H1 (cell line): ENCODE measurements around the gene MROH8. TPM values are rescaled to one million over a fixed set of nuclear protein-coding genes. Genes with fewer than 3 reads are reported as not detected.

Source experiments
- CTCF ChIA-PET: fragments of 300-600 bp; sonication (Branson Sonifier 250); formaldehyde crosslinking; loops from one replicate; lab custom pipeline; 2021; ENCODE audit not compliant: partially characterized antibody; lab: Charles Lee
- POLR2A ChIA-PET: fragments of 300-600 bp; sonication (Branson Sonifier 250); formaldehyde crosslinking; loops from one replicate; lab custom pipeline; 2021; ENCODE audit warnings: inconsistent platforms; ENCODE audit not compliant: partially characterized antibody; lab: Charles Lee
- DNase-seq, 2 experiments: peaks; one replicate each; pipeline versions ENCODE4 v3.0.0 to v3.0.0-alpha.2; 2010 to 2022; ENCODE audit warnings: low spot score in 2 of 2, low read depth in 1 of 2, mixed read lengths in 1 of 2
- FAIRE-seq: peaks from 2 replicates; lab custom pipeline; 2011; peaks lifted over from hg19 to GRCh38; lab: Jason Lieb, UNC
- H2AFZ ChIP-seq: 2 replicates; pipeline ENCODE4 v1.8.1; 2012; ENCODE audit warnings: low read length, inconsistent platforms
- H2AK5ac ChIP-seq: 2 replicates; pipeline ENCODE4 v1.6.1; 2013; ENCODE audit warnings: low read depth, low read length
- H2BK120ac ChIP-seq: replicated peaks from 2 replicates; pipeline ENCODE3; 2013; ENCODE audit warnings: low read depth, low read length, inconsistent platforms
- H2BK12ac ChIP-seq: 2 replicates; pipeline ENCODE4 v1.6.1; 2013; ENCODE audit warnings: low read depth, low read length
- H2BK15ac ChIP-seq: 2 replicates; pipeline ENCODE4 v1.6.1; 2013; ENCODE audit warnings: low read length
- H2BK20ac ChIP-seq: 2 replicates; pipeline ENCODE4 v1.6.1; 2013; ENCODE audit warnings: low read length
- H2BK5ac ChIP-seq: 2 replicates; pipeline ENCODE4 v1.6.1; 2013; ENCODE audit warnings: low read depth, low read length
- H3K14ac ChIP-seq: 2 replicates; pipeline ENCODE4 v1.6.1; 2013; ENCODE audit warnings: inconsistent platforms; ENCODE audit not compliant: insufficient read length
- H3K18ac ChIP-seq: 2 replicates; pipeline ENCODE4 v1.6.1; 2013; ENCODE audit warnings: low read length; ENCODE audit errors: extremely low read depth
- H3K23ac ChIP-seq: 2 replicates; pipeline ENCODE4 v1.6.1; 2013; ENCODE audit warnings: inconsistent platforms; ENCODE audit not compliant: insufficient read length
- H3K23me2 ChIP-seq: 2 replicates; pipeline ENCODE4 v1.6.1; 2013; ENCODE audit warnings: low read depth, low read length
- H3K27ac ChIP-seq: 2 replicates; pipeline ENCODE4 v1.6.1; 2011; ENCODE audit warnings: low read depth, low read length, inconsistent platforms
- H3K27me3 ChIP-seq, 4 experiments: replicated peaks in 1 of 4; 1 replicate in 1 of 4; 2 replicates in 3 of 4; pipeline versions ENCODE4 v1.6.1 to v1.8.1; 2011 to 2013; ENCODE audit warnings: low read length in 3 of 4, mild to moderate bottlenecking in 3 of 4, inconsistent platforms in 2 of 4, mixed read lengths in 2 of 4, moderate library complexity in 1 of 4; ENCODE audit not compliant: control insufficient read depth in 3 of 4, insufficient read depth in 3 of 4; ENCODE audit errors: extremely low read depth in 1 of 4
- H3K36me3 ChIP-seq, 4 experiments: 2 replicates each; pipeline versions ENCODE4 v1.6.1 to v1.8.1; 2011 to 2013; ENCODE audit warnings: mild to moderate bottlenecking in 4 of 4, low read length in 3 of 4, moderate library complexity in 2 of 4, control low read depth in 1 of 4, inconsistent platforms in 1 of 4; ENCODE audit not compliant: insufficient read depth in 4 of 4, control insufficient read depth in 2 of 4
- H3K4ac ChIP-seq: replicated peaks from 2 replicates; pipeline ENCODE3; 2013; ENCODE audit warnings: low read length, low read depth, mixed read lengths, inconsistent platforms; ENCODE audit not compliant: insufficient read length
- H3K4me1 ChIP-seq, 4 experiments: replicated peaks in 1 of 4; 1 replicate in 1 of 4; 2 replicates in 3 of 4; pipeline versions ENCODE4 v1.6.1 to v1.8.1; 2011 to 2013; ENCODE audit warnings: low read length in 3 of 4, inconsistent platforms in 2 of 4, mixed read lengths in 1 of 4; ENCODE audit not compliant: insufficient read depth in 4 of 4, control insufficient read depth in 3 of 4
- H3K4me2 ChIP-seq, 2 experiments: 2 replicates each; pipeline versions ENCODE4 v1.6.1 to v1.8.1; 2011 to 2013; ENCODE audit warnings: low read depth in 2 of 2, low read length in 2 of 2, control low read depth in 1 of 2, inconsistent platforms in 1 of 2, mild to moderate bottlenecking in 1 of 2; ENCODE audit not compliant: insufficient read depth in 1 of 2
- H3K4me3 ChIP-seq, 4 experiments: fragments of 200-600, 300-600 bp in 1 of 4; sonication (generic), shearing (Covaris generic), sonication (Bioruptor Twin) in 1 of 4; 2 replicates each; pipeline versions ENCODE4 v1.5.1 to v1.8.1; 2011 to 2016; ENCODE audit warnings: low read length in 4 of 4, low read depth in 3 of 4, control low read depth in 2 of 4, inconsistent platforms in 2 of 4, mild to moderate bottlenecking in 2 of 4, mixed read lengths in 1 of 4, moderate library complexity in 1 of 4; ENCODE audit not compliant: insufficient read depth in 2 of 4; ENCODE audit errors: extremely low read depth in 1 of 4
- H3K56ac ChIP-seq: replicated peaks from 2 replicates; pipeline ENCODE3; 2013; ENCODE audit warnings: low read depth, mild to moderate bottlenecking, mixed read lengths, low read length, inconsistent platforms; ENCODE audit not compliant: insufficient read length
- H3K79me1 ChIP-seq: 2 replicates; pipeline ENCODE4 v1.6.1; 2013; ENCODE audit warnings: low read depth, low read length, control low read depth
- H3K79me2 ChIP-seq, 2 experiments: 2 replicates each; pipeline versions ENCODE4 v1.6.1 to v1.8.1; 2012 to 2013; ENCODE audit warnings: low read length in 2 of 2, mild to moderate bottlenecking in 2 of 2, inconsistent platforms in 1 of 2; ENCODE audit not compliant: insufficient read depth in 2 of 2, control insufficient read depth in 1 of 2
- H3K9ac ChIP-seq, 4 experiments: replicated peaks in 1 of 4; 1 replicate in 1 of 4; 2 replicates in 3 of 4; pipeline versions ENCODE4 v1.6.1 to v1.8.1; 2011 to 2013; ENCODE audit warnings: low read depth in 3 of 4, low read length in 3 of 4, control low read depth in 2 of 4, mild to moderate bottlenecking in 2 of 4, moderate library complexity in 2 of 4, inconsistent platforms in 1 of 4; ENCODE audit errors: extremely low read depth in 1 of 4
- H3K9me3 ChIP-seq, 2 experiments: 2 replicates each; pipeline versions ENCODE4 v1.6.1 to v1.8.1; 2012 to 2013; ENCODE audit warnings: mild to moderate bottlenecking in 2 of 2, moderate library complexity in 2 of 2, control low read depth in 1 of 2, inconsistent platforms in 1 of 2, low read depth in 1 of 2, low read length in 1 of 2, mixed read lengths in 1 of 2; ENCODE audit not compliant: insufficient read depth in 2 of 2
- H4K20me1 ChIP-seq, 2 experiments: replicated peaks in 1 of 2; 2 replicates each; pipeline versions ENCODE3 to v1.8.1; 2011 to 2013; ENCODE audit warnings: inconsistent platforms in 2 of 2, low read length in 2 of 2, mild to moderate bottlenecking in 1 of 2; ENCODE audit not compliant: insufficient read depth in 2 of 2, control insufficient read depth in 1 of 2
- H4K5ac ChIP-seq: 2 replicates; pipeline ENCODE4 v1.6.1; 2013; ENCODE audit warnings: low read length, low read depth, mixed read lengths, inconsistent platforms; ENCODE audit not compliant: insufficient read length
- H4K8ac ChIP-seq: 2 replicates; pipeline ENCODE4 v1.8.0; 2013; ENCODE audit warnings: mild to moderate bottlenecking, moderate library complexity, low read length, inconsistent platforms; ENCODE audit not compliant: insufficient read depth; ENCODE audit errors: extremely low read depth
- H4K91ac ChIP-seq: replicated peaks from 2 replicates; pipeline ENCODE3; 2013; ENCODE audit warnings: low read length, mixed read lengths, inconsistent platforms; ENCODE audit not compliant: insufficient read length
- ASH2L ChIP-seq: fragments of 200-600, 300-600 bp; sonication (generic); IDR thresholded peaks from one replicate; pipeline ENCODE4 v1.7.1; 2017; ENCODE audit warnings: low read length
- ATF3 ChIP-seq: IDR thresholded peaks from 2 replicates; pipeline ENCODE4 v1.6.1; 2011; ENCODE audit warnings: low read depth, mild to moderate bottlenecking, low read length; ENCODE audit not compliant: insufficient read depth
- BRCA1 ChIP-seq: IDR thresholded peaks from 2 replicates; pipeline ENCODE4 v1.6.1; 2012; ENCODE audit warnings: low read depth, low read length, improper control_type of control experiment
- JUND ChIP-seq: IDR thresholded peaks from 2 replicates; pipeline ENCODE4 v1.6.1; 2011; ENCODE audit warnings: mild to moderate bottlenecking, improper control_type of control experiment, low read length
- POLR2A ChIP-seq, 2 experiments: IDR thresholded peaks; 1 replicate in 1 of 2; 2 replicates in 1 of 2; pipeline ENCODE4 v1.6.1; 2011; ENCODE audit warnings: low read depth in 2 of 2, low read length in 2 of 2, mild to moderate bottlenecking in 2 of 2; ENCODE audit errors: control extremely low read depth in 1 of 2
- SP2 ChIP-seq: IDR thresholded peaks from 2 replicates; pipeline ENCODE4 v1.6.1; 2012; ENCODE audit warnings: mild to moderate bottlenecking, low read length, inconsistent platforms
- SP4 ChIP-seq: IDR thresholded peaks from 2 replicates; pipeline ENCODE4 v1.6.1; 2012; ENCODE audit warnings: low read length, inconsistent platforms
- SRF ChIP-seq: IDR thresholded peaks from 2 replicates; pipeline ENCODE4 v1.6.1; 2011; ENCODE audit warnings: mild to moderate bottlenecking, low read depth, low read length, moderate library complexity
- TEAD4 ChIP-seq: IDR thresholded peaks from 2 replicates; pipeline ENCODE4 v1.6.1; 2012; ENCODE audit warnings: low read depth, low read length, inconsistent platforms, mixed read lengths
- WGBS, 2 experiments: shearing (Covaris generic) in 1 of 2; methylation state at CpG; one replicate each; pipeline versions ENCODE4 v1.1.6 to v1.1.7; 2013 to 2015; ENCODE audit warnings: low lambda C conversion rate in 2 of 2, mixed read lengths in 2 of 2, inconsistent platforms in 1 of 2, low coverage in 1 of 2, missing lambda C conversion rate in 1 of 2; ENCODE audit not compliant: insufficient replicate concordance in 2 of 2, insufficient coverage in 1 of 2, insufficient read length in 1 of 2; ENCODE audit errors: extremely low coverage in 1 of 2, missing lambda C conversion rate in 1 of 2; 5-methylcytosine and 5-hydroxymethylcytosine counted together
- polyA plus RNA-seq, 7 experiments: library from polyadenylated mRNA; depleted of rRNA in 3 of 7; stranded (reverse) in 5 of 7; unstranded in 2 of 7; fragments of >200 nt in 5 of 7; fragments of 200-250 nt in 2 of 7; gene quantifications; 1 replicate in 5 of 7; 2 replicates in 1 of 7; 4 replicates in 1 of 7; pipeline versions ENCODE4 v1.2.1 to v1.2.3, GENCODE V29; 2011 to 2013; ENCODE audit warnings: missing spikeins in 2 of 7, mixed read lengths in 2 of 7
- total RNA-seq: library from RNA; stranded (reverse); fragmentation: NEBNext Ultra II Directional; extraction: Animal tissue kit (Norgen Biotek cat#: 25700); gene quantifications from 2 replicates; pipeline ENCODE4 v1.2.1, GENCODE V29; 2021

The MROH8 gene
- total and polyA plus RNA-seq, 2 of the 8 experiments (the other 6 are each of a cell fraction or from before 2014, with no cell fraction given): 0.50 to 0.86 TPM

GRCh38 chr20:37200926-37201826 lies 21.8 kb upstream of the MROH8 start:
- Histone ChIP-seq H4K5ac (no peak overlapping the region), H2BK20ac (no peak overlapping the region), H2BK15ac (no peak overlapping the region), H2AFZ (no peak overlapping the region), H3K4me2 (no peak overlapping the region), H3K9me3 (no peaks in the 10 kb centered on the region), H3K79me1 (peaks cover 20% of the 10 kb centered on the region), H2AK5ac (no peak overlapping the region), H2BK5ac (no peak overlapping the region; the same call in 1 of the 2 replicates), H3K36me3 (peaks cover 36 to 72% (median 54%) of the 10 kb centered on the region in 4 experiments), H3K9ac (no peak overlapping the region), H3K4ac (no peak overlapping the region), H3K4me3 (no peak overlapping the region), H2BK12ac (no peak overlapping the region), H3K27me3 (no peaks in the 10 kb centered on the region), H3K14ac (no peak overlapping the region), H2BK120ac (no peak overlapping the region), H3K18ac (no peak overlapping the region), H3K23me2 (no peaks in the 10 kb centered on the region), H4K20me1 (peaks cover 3 to 15% of the 10 kb centered on the region in 2 experiments), H3K27ac (no peak overlapping the region), H3K23ac (no peak overlapping the region), H3K79me2 (peaks cover 7 to 45% of the 10 kb centered on the region in 2 experiments), H3K4me1 (no peaks in the 10 kb centered on the region), H4K91ac (no peak overlapping the region), H3K56ac (no peak overlapping the region), H4K8ac (no peak overlapping the region)
- POLR2A ChIA-PET: interaction anchor here (1.3 kb wide), 1 partner anchor 10 kb away, joined by 3 read pairs; no protein-coding TSS in a partner anchor
- DNase-seq (no peak), FAIRE-seq (no peak)
- CTCF ChIA-PET: interaction anchor here (0.9 to 4.3 kb wide), 9 partner anchors 8 to 332 kb away, joined by 3 to 31 read pairs (median 5); no protein-coding TSS in a partner anchor
- WGBS, 2 experiments: 93% methylated on average over 13 of the region's 13 CpGs; no CpG with 5 or more reads in 1 of the 2 experiments
- TF ChIP-seq ATF3: no peak
- no peak for TF ChIP-seq POLR2A (IDR thresholded peaks at IDR 0.05; ENCODE audit: control extremely low read depth in 1 of 2, low read depth in 2 of 2, low read length in 2 of 2)
- TF ChIP-seq JUND: no peak
- TF ChIP-seq ASH2L: no peak
- TF ChIP-seq TEAD4: no peak
- TF ChIP-seq BRCA1: no peak
- no peak for TF ChIP-seq SRF
- no peak for TF ChIP-seq SP4
- no peak for TF ChIP-seq SP2
